Activated T-cell treated with anti-CD3 and anti-CD28 coated beads, Interleukin-2, amount 50 U/mL, for 4 hours (primary cell): ENCODE data around the gene CAMTA1. TPM values are rescaled to one million over a fixed set of nuclear protein-coding genes. Genes with fewer than 3 reads are reported as not detected.
A peak's percentile ranks its signal among the peaks of the same experiment; 100 is the strongest.

Experiments used
- ATAC-seq, 2 donors: fragments of 200-7000 bp; cut with Tn5 transposase; one replicate each; pipeline ENCODE4 v1.10.0; 2021
- DNase-seq: peaks from one replicate; pipeline ENCODE4 v3.0.0-alpha.2; 2020
- H3K27me3 Mint-ChIP-seq: one replicate; pipeline ENCODE4 v1.8.0; 2021; ENCODE audit warnings: low read depth, mixed read lengths
- H3K36me3 Mint-ChIP-seq: one replicate; pipeline ENCODE4 v1.8.0; 2022; ENCODE audit warnings: mixed read lengths; ENCODE audit not compliant: insufficient read depth
- H3K4me1 Mint-ChIP-seq: one replicate; pipeline ENCODE4 v1.8.0; 2021; ENCODE audit warnings: low read depth, mixed read lengths
- H3K4me3 Mint-ChIP-seq: one replicate; pipeline ENCODE4 v1.8.0; 2021; ENCODE audit warnings: mild to moderate bottlenecking, moderate library complexity, mixed read lengths
- H3K9me3 Mint-ChIP-seq: one replicate; pipeline ENCODE4 v1.8.0; 2021; ENCODE audit warnings: mixed read lengths
- total RNA-seq, 3 donors: library from RNA; stranded (reverse); gene quantifications; one replicate each; pipeline ENCODE4 v1.2.1, GENCODE V29; 2021

The CAMTA1 gene
- total RNA-seq, 3 donors from 2014 or later: 47.5 to 50.3 (median 47.7) TPM

DNA sequence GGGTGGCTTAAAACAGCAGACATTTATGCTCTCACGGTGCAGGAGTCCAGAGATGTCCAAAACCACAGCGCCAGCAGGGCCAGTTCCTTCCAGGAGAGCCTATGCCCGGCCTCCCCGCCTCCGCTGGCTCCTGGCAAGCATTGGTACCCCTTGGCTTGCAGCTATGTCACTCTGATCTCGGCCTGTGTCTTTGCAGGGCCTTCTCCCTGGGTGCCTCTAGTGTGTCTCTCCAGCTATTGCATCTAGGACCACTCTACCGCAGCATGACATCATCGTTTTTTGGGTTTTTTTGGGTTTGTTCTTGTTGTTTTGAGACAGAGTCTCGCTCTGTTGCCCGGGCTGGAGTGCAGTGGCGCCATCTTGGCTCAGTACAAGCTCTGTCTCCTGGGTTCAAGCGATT is 788.2 kb downstream of the CAMTA1 start:
- DNase-seq (no peak), ATAC-seq (no peak)
- no peaks in the 10 kb centered on the region for H3K36me3 Mint-ChIP-seq
- H3K9me3 Mint-ChIP-seq: no peaks in the 10 kb centered on the region
- peaks cover 3% of the 10 kb centered on the region for H3K27me3 Mint-ChIP-seq
- no peak overlapping the region for H3K4me3 Mint-ChIP-seq
- no peaks in the 10 kb centered on the region for H3K4me1 Mint-ChIP-seq

- H3K4me1 Mint-ChIP-seq: no peaks in the 10 kb centered on the region
- H3K36me3 Mint-ChIP-seq: no peaks in the 10 kb centered on the region
- H3K9me3 Mint-ChIP-seq: no peaks in the 10 kb centered on the region
- peaks cover 3% of the 10 kb centered on the region for H3K27me3 Mint-ChIP-seq
- DNase-seq (no peak), ATAC-seq (no peak)
- H3K4me3 Mint-ChIP-seq: no peak overlapping the region
Observed at GRCh38 chr1:7574121-7575040, 789.1 kb downstream of the CAMTA1 start.

DNA sequence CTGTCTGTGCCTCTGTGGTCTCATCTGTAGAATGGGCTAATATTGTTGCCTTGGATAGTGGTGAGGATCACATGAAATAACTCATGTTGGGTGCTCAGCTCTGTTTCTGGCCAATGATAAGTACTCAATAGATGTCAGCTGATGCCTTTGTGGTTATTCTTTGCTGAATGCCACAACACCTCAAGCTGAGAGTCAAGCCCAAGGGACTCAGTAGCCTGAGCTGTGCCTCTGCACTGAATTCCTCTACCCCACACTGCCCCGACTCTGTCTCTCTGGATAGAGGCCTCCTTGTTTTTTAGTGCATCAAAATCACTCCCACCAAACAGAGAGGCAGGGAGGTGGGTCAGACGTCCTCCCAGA is 789.8 kb downstream of the CAMTA1 start:
- DNase-seq: no peak
- no peaks in the 10 kb centered on the region for H3K9me3 Mint-ChIP-seq
- no peak for ATAC-seq
- no peaks in the 10 kb centered on the region for H3K36me3 Mint-ChIP-seq
- H3K27me3 Mint-ChIP-seq: peaks cover 3% of the 10 kb centered on the region
- no peak overlapping the region for H3K4me3 Mint-ChIP-seq
- H3K4me1 Mint-ChIP-seq: no peaks in the 10 kb centered on the region

DNA sequence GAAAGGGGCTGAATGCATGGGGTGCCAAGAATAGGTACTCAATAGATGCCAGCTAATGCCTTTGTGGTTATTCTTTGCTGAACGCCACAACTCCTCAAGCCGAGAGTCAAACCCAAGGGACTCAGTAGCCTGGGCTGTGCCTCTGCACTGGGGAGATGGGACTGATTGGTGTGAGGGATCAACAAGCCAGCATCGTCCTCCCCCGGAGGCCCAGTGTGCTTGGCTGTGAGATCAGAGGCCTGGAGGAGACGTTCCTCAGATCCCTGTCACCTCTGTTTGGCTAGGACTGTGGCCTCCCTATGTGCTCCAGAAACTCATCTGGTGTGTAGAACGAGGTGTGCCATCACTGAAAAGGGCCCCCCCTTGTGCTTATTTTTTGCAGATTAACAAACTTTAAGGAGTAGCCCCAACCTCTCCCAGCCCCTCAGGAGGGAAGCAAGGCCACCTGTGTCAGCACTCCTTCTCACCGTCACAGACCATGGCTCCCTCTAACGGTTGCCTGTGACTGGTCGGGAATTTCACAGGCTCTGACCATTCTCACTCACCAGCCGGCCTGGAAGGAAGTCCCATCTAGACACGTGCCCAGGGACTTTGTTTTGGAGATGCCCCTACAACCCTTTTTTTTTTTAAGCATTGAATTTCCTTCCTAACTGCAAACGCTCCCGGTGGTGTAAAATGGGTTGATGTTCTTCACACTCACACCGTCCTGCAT is 791.8 kb downstream of the CAMTA1 start:
- Mint-ChIP-seq H3K27me3 (peaks cover 3% of the 10 kb centered on the region), H3K36me3 (no peaks in the 10 kb centered on the region), H3K4me1 (no peaks in the 10 kb centered on the region), H3K9me3 (no peaks in the 10 kb centered on the region), H3K4me3 (no peak overlapping the region)
- DNase-seq (no peak), ATAC-seq (no peak)

DNA sequence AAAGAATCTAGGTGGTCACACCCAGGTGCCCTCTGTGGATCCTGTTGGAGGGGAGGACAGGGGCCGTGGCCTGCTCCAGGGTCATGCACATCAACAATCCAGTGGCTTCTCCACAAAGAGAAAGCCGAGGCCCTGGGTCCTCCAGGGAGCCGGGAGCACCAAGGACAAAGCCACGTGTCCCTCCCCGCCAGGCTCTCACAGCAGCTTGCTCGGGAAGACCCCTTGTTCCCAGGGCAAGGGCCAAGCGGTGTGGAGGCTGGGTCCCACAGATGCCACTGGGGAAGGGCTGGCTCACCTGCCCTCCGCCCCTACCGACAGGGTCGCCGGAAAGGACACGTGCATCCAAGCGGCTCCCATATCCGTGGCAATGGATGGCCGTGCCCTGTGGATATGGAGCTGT is 793.0 kb downstream of the CAMTA1 start:
- no peaks in the 10 kb centered on the region for H3K4me1 Mint-ChIP-seq
- no peaks in the 10 kb centered on the region for H3K9me3 Mint-ChIP-seq
- DNase-seq: no peak
- H3K27me3 Mint-ChIP-seq: peaks cover 3% of the 10 kb centered on the region
- no peaks in the 10 kb centered on the region for H3K36me3 Mint-ChIP-seq
- no peak for ATAC-seq
- no peak overlapping the region for H3K4me3 Mint-ChIP-seq

DNA sequence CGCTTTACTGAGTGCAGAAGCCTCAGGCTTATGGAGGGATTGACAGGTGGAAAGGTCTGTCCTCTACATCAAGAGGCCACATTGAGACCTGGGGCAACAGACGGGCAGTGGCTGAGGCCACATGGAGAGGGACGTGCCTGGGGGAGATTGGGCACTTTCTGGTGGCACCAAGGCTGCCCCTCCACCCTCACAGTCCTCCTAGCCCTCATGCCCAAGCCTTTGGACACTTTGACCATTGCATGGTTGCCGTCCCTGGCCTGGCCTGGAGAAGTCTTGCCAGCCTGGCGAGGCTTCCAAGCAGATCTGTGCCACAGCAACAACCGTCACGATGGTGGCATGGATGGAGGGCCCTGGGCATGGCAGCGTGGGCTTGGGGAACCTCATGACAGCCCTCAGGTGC is 793.8 kb downstream of the CAMTA1 start:
- no peak for DNase-seq
- Mint-ChIP-seq H3K27me3 (peaks cover 4% of the 10 kb centered on the region), H3K9me3 (no peaks in the 10 kb centered on the region), H3K4me3 (no peak overlapping the region), H3K36me3 (no peaks in the 10 kb centered on the region), H3K4me1 (no peaks in the 10 kb centered on the region)
- no peak for ATAC-seq

DNA sequence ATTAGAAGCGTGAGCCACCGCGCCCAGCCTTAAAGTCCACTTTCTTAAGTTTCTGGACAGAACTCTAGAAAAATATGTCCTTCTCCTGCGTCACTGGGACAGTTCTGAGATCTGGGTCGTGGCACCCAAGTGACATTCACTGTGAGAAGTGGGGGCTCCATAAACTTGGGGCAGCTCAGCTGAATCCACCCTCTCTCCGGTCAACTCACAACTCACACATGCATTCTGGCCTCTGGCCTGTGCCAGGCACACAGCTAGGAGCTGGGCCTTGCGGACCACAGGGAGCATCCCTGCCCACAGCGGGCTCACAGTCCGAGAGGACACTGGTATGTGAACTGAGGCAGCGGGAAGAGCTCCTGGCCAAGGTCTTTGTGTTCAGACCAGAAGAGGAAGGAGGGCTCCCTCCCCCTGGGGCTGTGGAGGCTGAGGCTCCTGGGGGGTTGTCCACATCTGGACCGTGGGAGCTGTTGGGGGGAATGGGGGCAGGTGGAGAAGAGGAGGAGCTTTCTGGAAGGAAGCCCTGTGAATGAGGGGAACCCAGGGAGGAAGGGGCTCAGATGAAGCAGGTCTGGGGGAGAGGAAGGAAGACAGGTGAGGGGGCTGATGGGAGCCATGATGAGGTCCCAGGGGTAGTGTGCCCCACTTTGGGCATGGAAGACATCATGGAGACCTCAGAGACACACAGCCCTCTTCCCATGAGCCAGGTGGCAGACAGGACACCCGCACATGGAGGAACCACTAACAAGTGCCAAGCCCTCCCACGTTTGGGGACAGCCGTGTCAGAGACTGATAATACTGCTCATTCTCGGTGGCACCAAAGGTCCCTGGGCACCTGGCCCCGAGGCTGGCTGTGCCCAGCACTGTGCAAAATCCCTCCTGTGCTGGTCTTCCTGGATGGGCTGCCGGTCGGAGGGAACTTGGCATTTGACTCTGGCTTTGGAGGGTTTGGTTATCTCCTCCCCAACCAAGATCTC is 794.9 kb downstream of the CAMTA1 start:
- Mint-ChIP-seq H3K4me1 (no peaks in the 10 kb centered on the region), H3K4me3 (no peak overlapping the region), H3K36me3 (no peaks in the 10 kb centered on the region), H3K9me3 (no peaks in the 10 kb centered on the region), H3K27me3 (peaks cover 8% of the 10 kb centered on the region)
- DNase-seq (peak; percentile 3), ATAC-seq (no peak)

- no peak overlapping the region for H3K4me3 Mint-ChIP-seq
- no peaks in the 10 kb centered on the region for H3K9me3 Mint-ChIP-seq
- H3K36me3 Mint-ChIP-seq: no peaks in the 10 kb centered on the region
- ATAC-seq (no peak), DNase-seq (no peak)
- H3K27me3 Mint-ChIP-seq: peaks cover 8% of the 10 kb centered on the region
- no peaks in the 10 kb centered on the region for H3K4me1 Mint-ChIP-seq
Observed at GRCh38 chr1:7580923-7581753, 795.9 kb downstream of the CAMTA1 start.

DNA sequence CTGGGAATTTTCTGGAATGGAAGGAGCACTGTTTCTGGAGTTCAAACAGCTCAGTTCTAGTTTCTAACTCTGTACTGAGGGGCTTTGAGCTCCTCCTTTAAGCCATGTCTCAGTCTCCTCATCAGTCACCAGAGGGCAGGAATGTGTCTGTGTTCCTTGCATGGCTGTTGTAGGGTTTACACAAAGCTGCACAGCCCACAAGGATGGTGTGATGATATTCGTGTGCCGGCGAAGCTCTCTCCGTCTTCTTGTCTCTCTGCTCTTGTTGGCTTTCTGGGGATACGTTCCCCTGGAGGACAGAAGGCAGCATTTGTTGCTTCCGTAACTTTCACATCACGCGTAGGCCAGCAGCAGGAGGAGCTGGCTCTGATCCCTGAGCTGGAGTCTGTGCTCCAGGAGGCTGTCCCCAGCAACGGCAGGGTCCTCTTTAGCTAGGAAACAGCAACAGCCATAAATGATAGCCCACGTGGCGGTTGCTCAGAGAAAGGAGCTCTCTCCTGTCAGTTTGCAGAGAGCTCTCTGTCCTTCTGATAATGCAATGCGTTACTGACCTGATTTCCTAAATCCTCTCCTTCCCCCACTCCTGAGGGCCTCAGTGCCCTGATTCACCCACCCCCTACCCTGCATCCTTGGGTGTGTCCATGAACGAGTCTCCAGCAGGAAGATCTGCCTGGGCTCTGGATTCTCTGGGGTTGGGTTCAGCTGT is 796.7 kb downstream of the CAMTA1 start:
- Mint-ChIP-seq H3K36me3 (no peaks in the 10 kb centered on the region), H3K4me1 (no peaks in the 10 kb centered on the region), H3K27me3 (peaks cover 8% of the 10 kb centered on the region), H3K4me3 (no peak overlapping the region), H3K9me3 (no peaks in the 10 kb centered on the region)
- ATAC-seq: no peak
- no peak for DNase-seq

DNA sequence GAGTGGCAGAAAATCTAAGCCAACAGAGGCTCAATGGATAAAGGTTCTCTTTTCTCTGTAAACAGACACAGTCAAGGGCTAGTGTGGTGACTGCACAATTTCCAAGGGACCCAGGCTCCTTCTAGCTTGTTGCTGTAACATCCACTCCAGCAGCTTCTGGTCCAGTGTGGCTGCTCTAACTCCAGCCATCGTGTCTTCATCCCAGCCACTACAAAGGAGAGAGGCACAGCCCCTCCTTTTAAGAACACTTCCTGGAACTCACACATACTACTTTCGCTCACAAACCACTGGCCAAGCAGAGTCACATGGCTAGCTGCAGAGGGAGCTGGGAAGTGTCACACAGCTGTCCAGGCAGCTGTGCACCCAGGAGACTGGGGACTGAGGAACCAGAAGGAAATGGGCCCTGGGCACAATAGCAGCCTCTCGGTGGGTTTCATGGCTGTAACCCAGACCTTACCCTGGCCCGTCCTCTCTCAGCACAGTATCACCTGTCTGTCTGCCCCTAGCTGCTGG is 797.3 kb downstream of the CAMTA1 start:
- Mint-ChIP-seq H3K9me3 (no peaks in the 10 kb centered on the region), H3K27me3 (peaks cover 8% of the 10 kb centered on the region), H3K36me3 (no peaks in the 10 kb centered on the region), H3K4me3 (no peak overlapping the region), H3K4me1 (no peaks in the 10 kb centered on the region)
- no peak for ATAC-seq
- DNase-seq: no peak

DNA sequence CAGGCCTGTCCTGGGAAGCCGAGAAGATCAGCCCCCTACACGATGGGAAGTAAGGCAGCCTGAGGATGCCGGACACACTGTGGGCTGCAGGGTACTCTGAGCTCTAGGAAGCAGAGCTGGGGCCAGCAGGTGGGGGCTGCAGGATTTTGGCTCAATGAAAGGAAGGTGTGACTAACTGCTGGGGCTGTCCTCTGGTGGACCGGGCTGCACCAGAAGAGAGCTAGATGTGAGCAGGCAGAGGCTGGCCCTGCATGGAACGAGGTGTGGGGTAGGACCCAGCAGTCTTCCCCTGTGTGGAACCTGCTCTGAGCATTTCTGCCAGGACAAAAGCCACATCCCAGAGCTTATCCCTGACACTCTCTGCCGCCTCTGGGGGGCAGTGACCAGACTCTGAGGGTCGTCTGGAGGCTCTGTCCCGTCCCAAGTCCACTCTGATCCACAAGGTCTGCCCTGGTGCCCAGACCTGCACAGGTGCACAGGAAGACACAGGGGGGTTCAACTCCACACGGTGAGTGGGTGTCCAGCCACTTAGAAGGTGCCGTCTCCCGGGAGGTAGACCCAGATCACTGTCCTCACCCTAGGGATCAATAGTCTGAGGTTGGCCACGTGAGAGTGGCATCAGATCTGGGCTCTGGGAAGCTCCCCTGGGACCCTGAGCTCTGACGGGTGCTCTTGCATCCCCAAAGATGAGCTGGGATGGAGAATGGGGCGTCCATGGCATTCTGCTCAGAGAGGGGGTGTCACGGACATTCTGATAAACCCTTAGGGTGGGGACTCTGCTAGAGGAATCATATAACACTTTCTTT is 798.2 kb downstream of the CAMTA1 start:
- no peak for ATAC-seq
- peaks cover 5% of the 10 kb centered on the region for H3K27me3 Mint-ChIP-seq
- H3K4me1 Mint-ChIP-seq: no peaks in the 10 kb centered on the region
- H3K9me3 Mint-ChIP-seq: no peaks in the 10 kb centered on the region
- H3K36me3 Mint-ChIP-seq: no peaks in the 10 kb centered on the region
- no peak for DNase-seq
- H3K4me3 Mint-ChIP-seq: no peak overlapping the region

- Mint-ChIP-seq H3K4me1 (no peaks in the 10 kb centered on the region), H3K27me3 (peaks cover 5% of the 10 kb centered on the region), H3K9me3 (no peaks in the 10 kb centered on the region), H3K36me3 (no peaks in the 10 kb centered on the region), H3K4me3 (no peak overlapping the region)
- no peak for DNase-seq
- no peak for ATAC-seq
Observed at GRCh38 chr1:7584157-7584556, 798.9 kb downstream of the CAMTA1 start.
